Retinal pigment epithelial cell (primary cell): ENCODE data around the gene RAB11B.
"Not testable (repeated sequence)": the region's sequence is repeated elsewhere in the genome, so short reads cannot be mapped to it uniquely, and the experiment has no call there.

Experiments used
- DNase-seq: peaks from one replicate; pipeline ENCODE4 v3.0.0-alpha.2; 2010; ENCODE audit warnings: low read depth
- H3K4me3 ChIP-seq: 2 replicates; pipeline ENCODE4 v1.5.1; 2011; ENCODE audit warnings: mild to moderate bottlenecking, low read length, control low read depth, moderate library complexity
- TF ChIP-seq, protein P1 (sequence below): conservative IDR thresholded peaks from 2 replicates; pipeline ENCODE4 v1.5.1; 2011; ENCODE audit warnings: low read depth, low read length, control low read depth, inconsistent platforms

Gene RAB11B

DNA sequence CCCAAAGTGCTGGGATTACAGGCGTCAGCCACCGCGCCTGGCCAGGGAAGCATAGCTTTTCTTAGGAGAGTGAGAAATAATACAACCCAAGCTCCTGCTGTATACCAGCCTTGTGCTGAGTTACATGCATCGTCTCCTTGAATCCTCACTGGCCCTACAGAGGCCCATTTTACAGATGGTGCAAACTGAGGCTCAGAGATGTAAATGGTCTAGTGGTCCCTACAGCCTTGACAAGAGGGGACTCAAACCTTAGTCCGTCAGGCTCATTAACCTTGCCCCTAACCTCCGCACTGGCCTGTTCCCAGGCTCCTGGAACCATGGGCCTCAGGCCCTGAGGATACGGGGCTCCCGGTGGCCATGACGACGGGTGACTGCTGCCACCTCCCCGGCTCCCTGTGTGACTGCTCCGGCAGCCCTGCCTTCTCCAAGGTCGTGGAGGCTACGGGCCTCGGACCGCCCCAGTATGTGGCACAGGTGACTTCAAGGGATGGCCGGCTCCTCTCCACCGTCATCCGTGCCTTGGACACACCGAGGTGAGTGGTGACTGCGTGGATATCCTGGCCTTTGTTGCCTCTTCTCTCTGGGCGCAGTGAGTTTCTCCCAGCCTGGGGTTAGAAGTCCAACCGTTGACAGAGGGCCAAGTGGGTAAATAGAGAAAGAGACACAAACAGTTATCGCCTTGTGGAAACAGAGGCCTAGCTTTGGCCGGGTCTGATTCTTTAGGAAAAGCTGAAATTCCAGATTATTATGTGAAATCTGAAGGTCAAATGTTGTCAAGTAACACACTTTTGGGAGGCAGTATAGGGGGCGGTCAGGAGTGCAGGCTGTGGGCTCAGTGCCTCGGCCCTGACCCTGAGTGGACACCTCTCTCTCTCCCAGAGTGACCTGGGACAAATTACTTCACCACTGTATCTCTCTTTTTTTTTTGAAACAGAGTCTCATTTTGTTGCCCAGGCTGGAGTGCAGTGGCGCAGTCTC, 31.6 kb downstream of the RAB11B start:
- no peak for DNase-seq
- TF ChIP-seq, protein P1, sequence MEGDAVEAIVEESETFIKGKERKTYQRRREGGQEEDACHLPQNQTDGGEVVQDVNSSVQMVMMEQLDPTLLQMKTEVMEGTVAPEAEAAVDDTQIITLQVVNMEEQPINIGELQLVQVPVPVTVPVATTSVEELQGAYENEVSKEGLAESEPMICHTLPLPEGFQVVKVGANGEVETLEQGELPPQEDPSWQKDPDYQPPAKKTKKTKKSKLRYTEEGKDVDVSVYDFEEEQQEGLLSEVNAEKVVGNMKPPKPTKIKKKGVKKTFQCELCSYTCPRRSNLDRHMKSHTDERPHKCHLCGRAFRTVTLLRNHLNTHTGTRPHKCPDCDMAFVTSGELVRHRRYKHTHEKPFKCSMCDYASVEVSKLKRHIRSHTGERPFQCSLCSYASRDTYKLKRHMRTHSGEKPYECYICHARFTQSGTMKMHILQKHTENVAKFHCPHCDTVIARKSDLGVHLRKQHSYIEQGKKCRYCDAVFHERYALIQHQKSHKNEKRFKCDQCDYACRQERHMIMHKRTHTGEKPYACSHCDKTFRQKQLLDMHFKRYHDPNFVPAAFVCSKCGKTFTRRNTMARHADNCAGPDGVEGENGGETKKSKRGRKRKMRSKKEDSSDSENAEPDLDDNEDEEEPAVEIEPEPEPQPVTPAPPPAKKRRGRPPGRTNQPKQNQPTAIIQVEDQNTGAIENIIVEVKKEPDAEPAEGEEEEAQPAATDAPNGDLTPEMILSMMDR, result no peak
- H3K4me3 ChIP-seq, result no peak overlapping the region

DNA sequence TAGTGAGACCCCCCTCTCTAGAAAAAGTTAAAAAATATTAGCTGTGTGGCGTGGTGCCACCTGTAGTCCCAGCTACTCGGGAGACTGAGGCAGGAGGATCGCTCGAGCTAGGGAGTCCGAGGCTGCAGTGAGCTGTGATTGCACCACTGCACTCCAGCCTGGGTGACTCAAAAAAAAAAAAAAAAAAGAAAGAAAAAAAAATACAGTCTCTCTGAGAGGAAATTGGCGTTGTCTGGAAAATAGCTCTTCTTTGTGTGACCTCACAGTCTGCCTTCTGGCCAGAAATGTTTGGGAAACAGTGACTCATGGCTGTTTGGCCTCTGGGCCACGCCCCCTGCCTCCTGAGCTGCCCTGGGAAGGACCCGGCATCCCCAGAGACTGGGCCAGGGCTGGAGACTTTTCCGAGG, 33.7 kb downstream of the RAB11B start:
- TF ChIP-seq, protein P1, result no peak
- DNase-seq, result peak; percentile 71
- no peak overlapping the region for H3K4me3 ChIP-seq

DNA sequence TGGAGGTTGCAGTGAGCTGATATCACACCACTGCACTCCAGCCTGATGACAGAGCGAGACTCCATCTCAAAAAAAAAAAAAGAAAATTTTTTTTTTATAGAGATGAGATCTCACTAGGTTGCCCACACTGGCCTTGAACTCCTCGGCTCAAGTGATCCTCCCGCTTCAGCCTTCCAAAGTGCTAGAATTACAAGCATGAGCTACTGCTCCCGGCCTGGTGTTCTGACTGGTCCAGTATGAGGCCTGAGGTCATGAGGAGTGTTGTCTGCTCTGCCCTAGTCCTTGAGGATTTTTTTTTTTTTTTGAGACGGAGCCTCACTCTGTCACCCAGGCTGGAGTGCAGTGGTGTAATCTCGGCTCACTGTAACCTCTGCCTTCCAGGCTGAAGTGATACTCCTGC, 35.2 kb downstream of the RAB11B start:
- not testable (repeated sequence) for DNase-seq, H3K4me3 ChIP-seq

DNA sequence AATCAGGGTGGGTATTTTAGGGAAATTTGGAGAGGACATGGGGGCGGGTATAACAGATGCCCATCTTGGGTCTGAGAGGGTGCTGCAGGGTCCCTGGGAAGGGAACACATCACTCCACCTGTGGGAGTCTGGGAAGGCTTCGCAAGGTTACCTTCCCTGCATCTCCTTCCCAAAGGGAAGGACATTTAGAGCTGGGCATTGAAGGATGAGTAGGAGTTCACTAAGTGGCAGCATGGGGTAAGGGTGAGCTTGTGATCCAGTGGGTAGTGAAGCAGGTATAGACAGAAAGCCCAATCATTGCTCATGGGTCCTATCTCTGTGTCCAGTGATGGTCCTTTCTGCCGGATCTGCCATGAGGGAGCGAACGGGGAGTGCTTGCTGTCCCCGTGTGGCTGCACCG, 36.1 kb downstream of the RAB11B start:
- DNase-seq, result no peak
- TF ChIP-seq, protein P1, result no peak
- H3K4me3 ChIP-seq, result no peak overlapping the region

DNA sequence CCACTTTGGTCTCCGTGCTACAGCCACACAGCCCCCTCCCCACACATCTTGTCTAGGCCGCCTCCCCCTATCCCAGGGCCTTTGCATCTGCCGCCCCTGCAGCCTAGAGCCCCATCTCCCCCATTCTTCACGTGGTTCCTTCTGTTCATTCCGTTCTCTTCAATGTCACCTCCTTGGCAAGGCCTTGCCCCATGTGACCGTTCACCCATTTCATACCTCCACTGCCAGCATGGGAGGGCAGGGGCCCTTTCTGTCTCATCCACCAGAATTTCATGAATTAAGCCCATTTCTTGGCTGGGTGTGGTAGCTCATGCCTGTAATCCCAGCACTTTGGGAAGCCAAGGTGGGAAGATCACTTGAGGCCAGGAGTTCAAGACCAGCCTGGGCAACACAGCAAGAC, 38.9 kb downstream of the RAB11B start:
- TF ChIP-seq, protein P1, result no peak
- no peak for DNase-seq
- no peak overlapping the region for H3K4me3 ChIP-seq

DNA sequence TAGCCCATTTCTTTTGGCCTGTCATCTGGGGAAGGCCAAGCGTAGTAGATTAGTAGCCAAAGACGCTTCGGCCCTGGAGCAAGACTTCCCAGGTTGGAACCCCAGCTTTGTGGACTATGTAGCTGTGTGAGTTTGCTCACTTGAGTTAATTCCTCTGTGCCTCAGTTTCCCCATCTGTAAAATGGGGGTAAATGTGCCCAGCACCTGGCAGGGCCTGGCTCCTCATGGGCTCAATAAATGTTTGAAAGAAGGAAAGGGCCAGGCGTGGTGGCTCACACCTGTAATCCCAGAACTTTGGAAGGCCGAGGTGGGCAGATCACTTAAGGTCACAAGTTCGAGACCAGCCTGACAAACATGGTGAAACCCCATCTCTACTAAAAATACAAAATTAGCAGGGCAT, 39.7 kb downstream of the RAB11B start:
- no peak for DNase-seq
- no peak overlapping the region for H3K4me3 ChIP-seq
- TF ChIP-seq, protein P1, result no peak

DNA sequence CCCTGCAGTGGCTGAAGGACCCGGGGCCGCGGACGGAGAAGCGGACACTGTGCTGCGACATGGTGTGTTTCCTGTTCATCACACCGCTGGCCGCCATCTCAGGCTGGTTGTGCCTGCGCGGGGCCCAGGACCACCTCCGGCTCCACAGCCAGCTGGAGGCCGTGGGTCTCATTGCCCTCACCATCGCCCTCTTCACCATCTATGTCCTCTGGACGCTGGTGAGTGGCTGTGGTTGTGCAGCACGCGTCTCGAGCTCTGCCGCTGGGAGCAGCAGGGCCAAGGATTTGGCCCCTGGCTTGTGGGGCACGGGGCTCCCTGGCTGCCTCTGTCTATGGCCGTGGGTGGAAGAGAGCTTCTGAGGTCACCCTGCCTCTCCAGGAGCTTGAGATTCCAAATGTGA, 40.5 kb downstream of the RAB11B start:
- TF ChIP-seq, protein P1, result no peak
- no peak overlapping the region for H3K4me3 ChIP-seq
- no peak for DNase-seq
